HG03565 (cell line): ENCODE measurements around the gene CYGB.

Experiments used
- ATAC-seq: cut with Tn5 transposase; IDR thresholded peaks from one replicate; pipeline ENCODE4 v1.9.1; 2021; ENCODE audit warnings: mild to moderate bottlenecking, moderate library complexity; ENCODE audit not compliant: unreplicated experiment

The CYGB gene

GRCh38 chr17:76501827-76502307 lies 35.6 kb downstream of the CYGB start:
- no peak for ATAC-seq

DNA sequence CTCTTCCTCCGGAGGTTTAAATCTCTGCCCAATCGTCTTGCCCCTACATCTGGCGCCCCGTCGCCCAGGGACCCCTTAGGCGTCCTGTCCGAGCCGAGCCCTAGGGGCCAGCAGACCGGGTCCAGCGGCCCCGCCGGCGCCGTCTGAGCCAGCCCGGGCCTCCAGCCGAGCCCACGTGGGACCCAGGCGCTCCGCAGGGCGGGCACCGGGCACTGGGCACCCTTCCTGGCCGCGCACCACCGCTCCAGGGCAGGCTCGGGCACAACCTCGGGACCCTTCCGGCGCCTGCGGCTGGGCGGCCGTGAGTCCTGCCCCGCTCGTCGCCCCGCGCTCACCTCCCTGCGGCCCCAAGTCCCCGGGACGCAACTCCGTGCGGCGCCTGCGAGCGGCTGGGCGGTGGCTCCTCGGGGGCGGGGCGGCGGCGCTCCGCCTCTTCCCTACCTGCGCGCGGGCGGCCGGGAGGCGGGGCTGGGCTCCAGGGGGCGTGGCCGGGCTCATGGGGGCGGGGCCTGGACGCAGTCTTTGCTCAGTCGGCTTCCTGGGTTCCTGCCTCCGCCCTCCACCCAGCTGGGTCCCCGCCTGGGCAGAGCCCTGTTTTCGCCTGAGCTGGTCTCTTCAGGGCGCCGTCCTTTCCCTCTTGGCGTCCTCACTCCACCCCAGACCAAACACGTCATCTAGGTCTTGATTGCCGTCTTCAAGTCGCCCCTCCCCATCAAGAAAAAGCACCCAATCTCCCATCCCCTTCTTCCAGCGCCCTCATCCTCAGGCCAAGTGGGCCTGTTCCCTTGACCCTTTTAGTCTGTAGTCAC lies 36.3 kb downstream of the CYGB start, which contains the start of gene RHBDF2:
RHBDF2 (minus strand) TSS at position 406 of the 809 bp plus-strand sequence. CDS start 19,899 bp downstream, outside the sequence.
- peak; percentile 51 for ATAC-seq

- no peak for ATAC-seq
These were observed 36.8 kb downstream of the CYGB start for GRCh38 chr17:76500747-76501017.

DNA sequence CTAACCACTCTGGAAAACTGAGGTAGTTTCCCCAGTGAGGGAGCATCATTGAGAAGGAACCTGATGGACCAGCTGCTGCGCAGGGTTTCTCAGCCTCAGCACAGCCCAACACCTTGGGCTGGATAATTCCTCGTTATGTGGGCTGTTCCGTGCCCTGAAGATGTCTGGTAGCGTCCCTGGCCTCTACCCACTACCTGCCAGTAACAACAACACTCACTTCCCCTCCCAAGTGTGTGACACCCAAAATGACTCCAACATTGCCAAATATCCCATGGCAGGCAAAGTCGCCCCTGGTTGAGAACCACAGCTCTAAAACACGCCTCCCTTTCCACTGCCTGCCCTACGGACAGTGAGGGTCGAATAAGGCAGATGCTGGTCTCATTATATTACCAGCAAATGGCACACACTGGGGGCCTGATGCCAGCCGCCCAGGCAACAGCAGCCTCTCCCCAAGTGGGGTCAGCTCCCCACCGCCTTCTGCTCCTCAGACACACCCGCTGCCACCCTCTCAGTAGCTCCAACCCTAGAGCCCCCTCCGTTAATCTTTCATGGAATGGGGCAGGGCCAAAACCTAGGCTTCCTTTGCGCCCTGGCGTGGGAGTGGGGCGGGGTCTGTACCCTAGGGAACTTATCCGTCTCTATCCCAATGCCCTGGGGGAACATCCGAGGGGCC lies 37.3 kb downstream of the CYGB start:
- no peak for ATAC-seq

DNA sequence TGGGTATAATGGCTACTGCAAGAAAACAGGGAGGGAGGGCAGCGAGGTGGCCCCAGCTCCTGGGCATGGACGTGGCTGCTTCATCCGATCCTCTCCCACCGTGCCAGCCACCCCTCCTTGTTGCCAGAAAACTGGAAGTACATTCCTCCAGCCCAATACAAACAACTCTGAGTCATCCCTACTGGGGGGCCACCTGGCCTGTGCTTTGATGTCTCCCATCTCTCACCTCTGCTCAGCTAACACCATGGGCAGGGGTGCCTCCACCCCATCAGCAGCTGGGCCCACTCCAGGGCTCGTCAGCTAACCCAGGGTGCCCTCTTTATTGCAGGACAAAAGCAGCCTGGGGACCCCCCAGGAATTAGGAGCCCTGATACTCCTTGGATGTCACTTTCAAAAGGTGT lies 38.2 kb downstream of the CYGB start:
- ATAC-seq = no peak

DNA sequence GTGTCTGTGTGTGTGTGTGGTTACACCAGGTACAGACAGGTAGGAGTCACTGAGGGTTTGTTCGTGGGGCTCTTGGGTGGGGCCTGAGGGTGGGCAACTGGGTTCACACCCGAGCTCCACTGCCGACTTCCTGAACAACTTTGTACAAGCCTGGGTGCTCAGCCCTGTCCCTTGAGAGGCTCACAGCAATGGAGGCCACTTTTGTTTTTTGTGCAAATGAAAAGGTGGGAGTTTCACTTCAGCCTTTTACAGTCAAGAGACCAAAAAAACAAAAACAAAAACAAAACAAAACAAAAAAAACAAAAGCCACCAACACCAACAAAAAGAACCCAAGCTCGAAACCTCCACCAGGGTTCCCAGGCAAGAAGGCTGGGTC lies 38.6 kb downstream of the CYGB start:
- no peak for ATAC-seq

DNA sequence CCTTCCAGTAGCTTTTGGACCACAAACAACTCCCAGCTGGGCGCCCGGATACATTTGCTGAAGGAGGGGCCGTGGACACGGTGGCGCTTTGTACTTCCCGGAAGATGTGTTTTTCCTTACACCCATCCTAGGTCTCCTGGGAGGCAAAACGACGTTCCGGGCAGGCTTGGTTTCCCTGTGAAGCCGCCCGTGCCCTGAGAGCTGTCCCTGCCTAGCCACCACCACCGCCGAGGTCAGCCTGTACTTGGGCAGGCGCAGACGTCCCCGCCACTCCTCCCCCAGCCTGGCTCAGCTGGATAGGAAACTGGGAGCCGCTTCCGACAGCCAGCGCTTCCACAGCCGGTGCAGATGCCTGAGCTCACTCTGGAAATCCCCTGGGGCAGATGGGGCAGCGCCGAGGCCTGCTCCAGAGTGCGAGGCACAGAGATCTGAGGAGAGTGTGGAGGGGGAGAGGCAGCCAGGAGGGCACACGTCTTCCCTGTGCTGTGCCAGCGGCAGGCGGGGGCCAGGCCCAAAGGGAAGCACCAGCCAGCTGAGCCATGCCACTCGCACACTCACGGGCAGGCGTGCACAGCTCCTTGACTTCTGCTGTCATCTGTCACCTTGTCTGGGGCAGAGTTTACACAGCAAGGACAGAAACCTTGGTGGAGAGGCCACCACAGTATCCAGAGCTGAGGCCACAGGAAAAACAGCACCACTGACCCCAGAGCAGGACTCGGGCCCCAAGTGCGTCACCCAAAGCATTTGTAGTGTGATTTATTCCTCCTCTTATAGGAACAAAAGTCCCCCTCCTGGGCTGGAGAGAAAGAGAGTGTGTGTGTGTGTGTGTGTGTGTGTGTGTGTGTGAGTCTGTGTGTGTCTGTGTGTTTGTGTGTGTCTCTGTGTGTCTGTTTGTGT lies 39.3 kb downstream of the CYGB start:
- no peak for ATAC-seq

GRCh38 chr17:76497699-76497978 lies 39.9 kb downstream of the CYGB start:
- no peak for ATAC-seq

- ATAC-seq = no peak
These were observed 41.0 kb downstream of the CYGB start for GRCh38 chr17:76496464-76496863.

GRCh38 chr17:76495663-76496400 lies 41.7 kb downstream of the CYGB start:
- ATAC-seq = no peak

- no peak for ATAC-seq
These were observed 43.9 kb downstream of the CYGB start for GRCh38 chr17:76493505-76494167.

GRCh38 chr17:76492989-76493501 lies 44.5 kb downstream of the CYGB start:
- ATAC-seq = peak; percentile 22

DNA sequence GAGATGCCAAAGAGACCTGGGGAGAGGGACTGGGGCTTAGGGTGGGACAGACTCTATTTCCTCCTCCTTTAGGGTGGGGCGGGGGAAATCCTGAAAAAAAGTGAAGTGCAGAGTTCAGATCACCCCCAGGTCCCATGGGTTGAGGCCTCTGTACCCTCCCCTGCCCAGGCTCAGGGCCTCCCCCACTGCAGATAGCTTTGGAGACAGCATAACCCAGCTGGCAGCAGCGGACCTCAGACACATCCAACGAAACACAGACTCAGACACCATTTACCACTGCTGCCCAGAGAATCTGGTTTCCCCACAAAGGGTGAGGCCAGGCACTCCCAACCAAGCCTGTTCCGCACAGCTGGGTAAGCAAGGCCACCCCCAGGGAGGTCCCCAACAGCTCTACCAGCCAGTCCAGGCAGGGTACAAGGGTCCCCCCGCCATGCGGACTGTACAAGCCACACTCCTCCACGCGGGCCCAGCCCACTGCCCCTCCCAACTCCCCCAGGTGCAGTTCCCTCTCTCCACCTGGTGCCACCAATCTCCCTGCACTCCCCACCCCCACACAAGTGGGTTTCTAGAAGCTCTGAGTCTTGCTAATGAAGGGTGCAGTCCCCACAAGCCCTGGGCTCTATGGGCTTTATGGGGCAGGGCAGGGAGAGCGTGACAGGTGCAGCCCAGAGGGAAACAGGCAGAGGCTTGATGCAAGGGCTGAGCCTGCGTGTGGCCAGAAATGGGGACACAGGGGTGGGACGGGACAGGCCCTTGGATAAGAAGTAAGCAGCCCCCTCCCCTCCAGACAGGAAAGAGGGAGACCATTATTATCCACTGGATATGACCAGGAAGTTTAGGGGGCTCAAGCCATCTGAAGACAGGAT lies 45.2 kb downstream of the CYGB start:
- ATAC-seq = peak; percentile 35

GRCh38 chr17:76491271-76492122 lies 46.0 kb downstream of the CYGB start:
- no peak for ATAC-seq

- no peak for ATAC-seq
These were observed 47.3 kb downstream of the CYGB start for GRCh38 chr17:76490112-76490710.

DNA sequence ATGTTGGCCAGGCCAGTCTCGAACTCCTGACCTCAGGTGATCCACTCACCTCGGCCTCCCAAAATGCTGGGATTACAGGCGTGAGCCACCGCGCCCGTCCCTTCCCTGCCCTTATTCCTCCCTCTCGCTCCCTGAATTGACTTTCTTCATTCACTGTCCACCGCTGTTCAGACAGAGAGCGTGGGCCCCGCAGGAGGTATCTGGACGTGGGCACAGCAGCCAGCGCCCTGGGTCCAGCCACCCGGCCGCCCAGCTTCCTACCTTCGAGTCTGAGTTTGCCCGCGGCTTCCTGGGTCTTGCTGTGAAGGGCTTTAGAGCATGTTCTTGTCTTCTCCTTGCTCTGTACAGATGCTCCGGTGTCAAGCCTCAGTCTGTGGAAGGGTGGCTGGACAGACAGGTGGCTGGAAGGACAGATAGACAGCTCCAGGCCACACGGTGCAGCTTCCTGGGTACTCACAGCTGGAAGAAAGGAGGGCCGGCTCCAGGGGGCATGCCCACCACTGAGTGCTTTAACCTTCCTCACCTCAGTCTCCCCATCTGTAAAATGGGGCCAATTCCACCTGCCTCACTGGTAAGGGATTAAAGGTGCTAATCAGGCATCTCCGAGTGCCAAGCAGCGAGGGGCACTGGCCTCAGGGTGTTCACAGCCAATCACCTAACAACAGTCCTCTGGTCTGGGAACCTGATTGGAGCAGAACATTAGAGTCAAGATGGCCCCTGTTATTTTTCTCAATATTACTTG lies 49.9 kb downstream of the CYGB start:
- no peak for ATAC-seq

DNA sequence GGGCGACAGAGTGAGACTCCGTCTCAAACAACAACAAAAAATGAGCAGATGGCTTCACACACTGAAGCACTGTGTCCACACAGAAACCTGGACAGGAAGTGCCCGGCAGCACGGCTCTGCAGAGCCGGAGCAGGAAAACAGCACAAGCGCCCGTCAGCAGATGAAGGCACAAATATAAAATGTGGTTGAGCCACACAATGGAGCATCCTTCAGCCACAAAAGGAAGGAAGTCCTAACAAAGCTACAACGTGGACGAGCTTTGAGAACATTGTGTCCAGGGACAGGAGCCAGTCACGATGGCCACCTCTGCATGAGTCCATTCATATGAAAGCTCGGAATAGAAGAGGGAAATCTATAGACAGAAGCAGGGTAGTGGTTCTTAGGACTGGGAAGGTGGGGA lies 51.9 kb downstream of the CYGB start:
- no peak for ATAC-seq
